ENCODE results near the gene SLC7A7.

SLC7A7 gene

DNA sequence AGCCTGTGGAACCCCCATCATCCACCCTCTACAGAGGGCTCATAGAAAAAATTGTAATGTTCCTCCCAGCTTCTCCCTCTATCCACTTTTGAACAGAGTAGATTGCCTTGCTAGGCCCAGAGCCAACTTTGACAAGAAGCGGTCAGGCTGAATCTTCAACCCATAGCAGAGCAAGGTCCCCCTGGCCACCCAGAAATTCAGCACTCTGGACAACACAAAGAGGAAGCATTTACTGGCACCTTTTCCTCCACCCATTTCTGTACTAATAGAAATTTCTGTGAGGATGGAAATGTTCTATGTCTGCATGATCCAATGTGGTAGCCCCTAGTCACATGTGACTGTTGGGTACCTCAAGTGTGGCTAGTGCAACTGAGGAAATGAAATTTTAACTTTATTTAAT, 91.4 kb downstream of the SLC7A7 start:
- in situ Hi-C loops (cut with MboI; ENCODE audit: low sequenced_read_pairs, unreplicated experiment), result no loop called here
- TF ChIP-seq, protein P1, sequence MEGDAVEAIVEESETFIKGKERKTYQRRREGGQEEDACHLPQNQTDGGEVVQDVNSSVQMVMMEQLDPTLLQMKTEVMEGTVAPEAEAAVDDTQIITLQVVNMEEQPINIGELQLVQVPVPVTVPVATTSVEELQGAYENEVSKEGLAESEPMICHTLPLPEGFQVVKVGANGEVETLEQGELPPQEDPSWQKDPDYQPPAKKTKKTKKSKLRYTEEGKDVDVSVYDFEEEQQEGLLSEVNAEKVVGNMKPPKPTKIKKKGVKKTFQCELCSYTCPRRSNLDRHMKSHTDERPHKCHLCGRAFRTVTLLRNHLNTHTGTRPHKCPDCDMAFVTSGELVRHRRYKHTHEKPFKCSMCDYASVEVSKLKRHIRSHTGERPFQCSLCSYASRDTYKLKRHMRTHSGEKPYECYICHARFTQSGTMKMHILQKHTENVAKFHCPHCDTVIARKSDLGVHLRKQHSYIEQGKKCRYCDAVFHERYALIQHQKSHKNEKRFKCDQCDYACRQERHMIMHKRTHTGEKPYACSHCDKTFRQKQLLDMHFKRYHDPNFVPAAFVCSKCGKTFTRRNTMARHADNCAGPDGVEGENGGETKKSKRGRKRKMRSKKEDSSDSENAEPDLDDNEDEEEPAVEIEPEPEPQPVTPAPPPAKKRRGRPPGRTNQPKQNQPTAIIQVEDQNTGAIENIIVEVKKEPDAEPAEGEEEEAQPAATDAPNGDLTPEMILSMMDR (IDR thresholded peaks at IDR 0.05; ENCODE audit: borderline replicate concordance, control extremely low read depth, extremely low read depth, insufficient read depth, missing control alignments), result no peak
- no peak for DNase-seq (ENCODE audit: low spot score)

All from GM13976 (cell line).